ENCODE results near the gene MBL2.

The MBL2 gene

DNA sequence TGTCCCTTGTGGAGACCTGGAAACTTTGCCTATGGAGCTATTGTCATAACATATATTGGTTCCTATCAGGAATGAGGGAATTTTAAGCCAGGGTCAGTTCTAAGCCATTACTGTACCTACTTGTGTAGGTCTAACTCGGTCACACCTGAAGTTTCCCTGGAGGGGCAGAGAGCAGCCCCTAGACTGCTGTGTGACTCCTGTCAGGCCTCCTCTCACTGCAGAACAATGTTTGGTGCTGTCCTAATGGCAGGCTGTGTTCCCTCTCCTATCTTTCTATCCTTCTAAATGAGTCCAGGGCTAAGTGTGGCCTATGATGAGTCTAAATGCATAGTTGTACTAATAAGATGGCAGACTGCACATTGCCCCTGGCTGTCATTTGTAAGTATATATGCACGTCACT lies 14.2 kb downstream of the MBL2 start:
- TF ChIP-seq POLR2A (IDR thresholded peaks at IDR 0.05; ENCODE audit: low read depth, low read length): no peak
- DNase-seq (ENCODE audit: insufficient read length, low spot score): no peak
- no peak for FAIRE-seq

DNA sequence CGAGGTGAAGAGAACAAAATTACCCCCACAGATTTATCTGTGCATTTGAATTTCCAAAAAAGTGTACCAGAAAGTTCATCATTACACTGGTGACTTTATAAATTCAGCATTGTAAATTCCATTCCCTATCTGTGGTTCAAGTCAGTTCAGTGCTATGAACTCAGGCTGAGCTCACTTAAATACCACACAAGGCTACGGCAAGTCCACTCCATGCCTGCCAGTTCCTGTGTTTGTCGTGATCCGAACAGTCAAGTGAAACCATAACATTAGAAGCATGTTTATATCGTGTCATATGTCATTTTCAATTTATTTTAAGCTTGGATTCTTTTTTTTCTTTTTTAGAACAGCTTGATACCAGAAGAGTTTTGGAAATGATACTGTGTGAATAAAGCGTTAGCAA lies 14.8 kb downstream of the MBL2 start:
- no peak for FAIRE-seq
- no peak for TF ChIP-seq POLR2A (IDR thresholded peaks at IDR 0.05; ENCODE audit: low read depth, low read length)

DNA sequence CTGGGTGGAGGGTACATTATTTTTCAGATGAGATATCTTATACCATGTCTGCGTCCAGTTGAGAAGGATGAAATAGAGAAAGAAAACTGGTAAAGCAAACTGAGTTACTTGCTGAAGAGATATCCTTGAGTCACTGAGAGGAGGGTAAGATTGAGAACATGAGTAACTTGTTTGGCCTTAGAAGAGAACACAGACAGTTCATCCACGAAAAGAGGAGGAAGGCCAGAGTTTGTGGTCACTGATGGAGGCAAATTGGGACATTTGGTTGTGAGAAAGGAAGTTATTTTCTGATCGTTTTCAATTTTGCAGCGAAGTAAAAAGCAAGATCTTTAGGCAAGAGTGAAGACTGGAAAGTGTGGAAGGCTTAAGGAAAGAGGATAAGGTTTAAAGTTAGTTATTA lies 15.6 kb downstream of the MBL2 start:
- TF ChIP-seq POLR2A (IDR thresholded peaks at IDR 0.05; ENCODE audit: low read depth, low read length): no peak
- no peak for DNase-seq (ENCODE audit: insufficient read length, low spot score)
- FAIRE-seq: no peak

More for the DNA sequence above, 14.8 kb downstream of the MBL2 start:
- DNase-seq (ENCODE audit: insufficient read length, low spot score): no peak

DNA sequence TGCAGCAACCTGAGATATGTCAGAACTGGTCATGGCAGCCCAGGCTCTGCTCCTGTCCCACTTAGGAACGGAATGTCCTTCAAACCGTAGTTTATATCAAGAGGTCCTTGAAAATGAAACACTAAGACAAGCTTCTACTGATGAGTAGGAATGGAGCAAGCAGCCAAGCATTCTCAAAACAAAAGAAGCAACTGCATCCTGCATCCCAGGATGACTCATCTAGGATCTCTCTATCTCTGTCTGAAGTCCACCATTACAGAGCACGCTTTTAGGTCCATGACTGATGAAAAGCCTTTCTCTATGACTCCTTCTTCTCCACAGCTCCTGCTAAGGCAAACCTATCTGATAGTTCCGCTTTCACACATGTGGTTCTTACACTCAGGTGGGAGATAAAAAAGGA lies 16.3 kb downstream of the MBL2 start:
- TF ChIP-seq POLR2A (IDR thresholded peaks at IDR 0.05; ENCODE audit: low read depth, low read length): no peak
- DNase-seq (ENCODE audit: insufficient read length, low spot score) (no peak), FAIRE-seq (no peak)

DNA sequence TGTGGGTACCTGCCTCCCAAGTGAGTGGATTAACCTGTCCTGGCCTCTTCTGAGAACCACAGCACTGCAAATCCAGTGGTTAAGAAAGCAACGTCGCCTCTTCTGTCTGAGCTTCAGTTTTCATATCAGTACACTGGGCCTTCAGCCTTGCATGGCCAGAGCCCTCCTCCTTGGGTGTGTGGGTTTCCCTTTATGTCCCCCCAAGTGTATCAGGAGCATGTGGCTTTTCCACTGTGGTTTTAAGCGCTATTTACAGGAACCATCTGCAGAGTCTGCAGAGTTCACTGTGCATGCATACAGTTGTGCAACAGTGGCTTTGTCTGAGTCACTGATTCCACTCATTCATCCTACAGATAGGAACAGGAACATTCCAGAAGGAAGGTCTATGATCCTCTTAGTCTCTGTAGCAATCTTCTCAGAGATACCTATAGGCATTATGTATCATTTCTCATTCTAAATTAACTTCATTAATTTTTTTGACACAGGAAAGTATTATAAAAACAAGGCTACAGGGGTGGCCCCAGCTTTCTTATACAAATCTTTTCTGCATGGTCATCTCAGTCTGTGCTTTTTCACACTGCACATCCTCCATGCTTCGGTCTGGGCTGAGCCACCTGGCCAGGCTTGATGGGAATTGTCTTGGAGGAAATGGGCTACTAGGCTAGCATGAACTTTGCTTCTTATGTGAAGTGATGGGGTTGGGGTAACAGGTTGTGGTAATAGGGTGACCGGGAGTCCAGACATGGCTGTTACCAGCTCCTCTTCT lies 17.1 kb downstream of the MBL2 start:
- no peak for TF ChIP-seq POLR2A (IDR thresholded peaks at IDR 0.05; ENCODE audit: low read depth, low read length)
- DNase-seq (ENCODE audit: insufficient read length, low spot score): no peak
- no peak for FAIRE-seq

DNA sequence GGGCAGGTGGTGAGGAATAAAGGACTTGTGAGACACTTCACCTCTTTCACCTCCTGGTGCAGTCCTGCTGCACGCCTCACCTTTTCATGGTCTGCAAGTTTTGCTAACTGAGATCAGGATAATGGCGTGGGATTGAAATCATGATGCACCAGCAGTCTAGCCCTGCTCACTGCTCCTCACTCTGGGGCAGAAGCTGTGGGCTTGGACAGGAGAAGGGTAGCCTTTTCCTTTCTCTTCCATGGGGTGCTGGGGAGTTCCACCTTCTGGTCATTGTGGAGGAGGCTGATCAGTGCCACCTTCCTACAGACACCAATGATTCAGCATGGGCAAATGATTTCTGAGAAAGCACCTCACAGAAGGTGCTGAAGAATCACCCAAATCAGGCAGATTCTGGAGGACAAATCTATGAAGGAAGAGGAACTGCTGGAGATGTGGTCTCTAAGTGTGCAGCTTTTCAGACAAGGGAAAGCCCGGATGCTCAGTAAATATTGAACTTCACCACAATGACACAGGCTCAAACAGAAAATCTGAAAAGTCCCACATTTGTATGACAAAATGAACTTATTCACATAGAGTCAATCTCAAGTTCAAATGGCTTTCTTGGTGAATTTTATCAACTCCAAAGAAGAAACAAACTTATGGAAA lies 19.7 kb downstream of the MBL2 start:
- no peak for DNase-seq (ENCODE audit: insufficient read length, low spot score)
- TF ChIP-seq POLR2A (IDR thresholded peaks at IDR 0.05; ENCODE audit: low read depth, low read length): no peak
- FAIRE-seq: no peak

DNA sequence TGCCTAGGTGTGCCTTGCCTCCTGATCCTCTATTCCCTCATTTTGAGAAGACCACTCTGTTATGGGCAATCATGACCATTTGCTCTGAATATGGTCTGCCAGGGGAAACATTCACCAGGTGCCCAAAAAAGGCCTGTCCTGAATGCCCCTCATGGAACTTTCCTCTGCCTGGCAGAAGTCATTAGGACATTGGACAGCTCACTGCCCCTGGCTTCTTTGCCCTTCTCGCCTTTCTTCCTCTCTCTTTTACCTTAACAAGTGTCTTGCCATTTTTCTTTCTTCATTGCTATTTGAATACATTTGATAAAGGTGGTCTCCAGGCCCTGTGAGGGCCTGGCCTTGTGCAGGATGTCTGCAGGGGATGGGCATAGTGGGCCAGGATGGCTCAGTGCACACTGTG lies 20.3 kb downstream of the MBL2 start:
- TF ChIP-seq POLR2A (IDR thresholded peaks at IDR 0.05; ENCODE audit: low read depth, low read length): no peak

DNA sequence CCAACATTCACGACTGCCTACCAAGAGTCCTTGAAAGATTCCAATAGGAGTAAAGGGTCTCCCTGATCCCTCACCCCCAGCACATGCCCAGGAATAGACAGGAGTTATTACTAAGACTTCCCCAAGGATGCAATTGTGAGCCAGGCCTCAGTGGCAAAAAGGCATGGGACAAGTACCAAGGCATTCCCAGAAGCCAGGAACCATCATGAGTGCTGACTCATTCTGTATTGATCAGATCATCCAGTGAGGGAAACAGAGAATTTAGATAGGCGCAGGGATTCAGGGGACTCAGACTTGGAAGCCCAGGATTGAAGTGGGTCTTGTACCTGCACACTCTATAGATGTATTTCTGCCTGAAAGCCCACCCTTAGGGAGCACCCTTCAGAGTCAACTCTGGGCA lies 21.2 kb downstream of the MBL2 start:
- no peak for TF ChIP-seq POLR2A (IDR thresholded peaks at IDR 0.05; ENCODE audit: low read depth, low read length)
- FAIRE-seq: no peak
- DNase-seq (ENCODE audit: insufficient read length, low spot score): no peak

More for the DNA sequence above, 20.3 kb downstream of the MBL2 start:
- DNase-seq (ENCODE audit: insufficient read length, low spot score) (no peak), FAIRE-seq (no peak)

DNA sequence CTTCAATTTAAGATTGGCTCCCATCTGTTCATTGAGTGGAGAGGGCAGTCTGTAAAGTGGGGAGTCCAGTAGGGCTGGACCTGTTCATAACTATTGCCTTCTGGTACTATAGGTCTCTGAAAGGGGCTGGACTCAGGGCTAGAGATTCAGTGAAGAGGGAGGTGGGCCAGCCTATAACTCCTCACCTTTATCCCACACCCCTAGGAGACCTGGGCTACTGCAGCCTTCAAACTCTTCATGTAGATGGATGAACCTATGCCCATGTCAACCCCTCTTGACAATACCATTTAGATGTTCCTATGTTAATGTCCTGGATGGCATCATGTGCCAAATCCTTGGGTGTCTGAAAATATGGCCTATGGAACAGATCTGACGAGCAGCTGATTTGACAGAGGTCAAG lies 22.0 kb downstream of the MBL2 start:
- FAIRE-seq (no peak), DNase-seq (ENCODE audit: insufficient read length, low spot score) (no peak)
- no peak for TF ChIP-seq POLR2A (IDR thresholded peaks at IDR 0.05; ENCODE audit: low read depth, low read length)

DNA sequence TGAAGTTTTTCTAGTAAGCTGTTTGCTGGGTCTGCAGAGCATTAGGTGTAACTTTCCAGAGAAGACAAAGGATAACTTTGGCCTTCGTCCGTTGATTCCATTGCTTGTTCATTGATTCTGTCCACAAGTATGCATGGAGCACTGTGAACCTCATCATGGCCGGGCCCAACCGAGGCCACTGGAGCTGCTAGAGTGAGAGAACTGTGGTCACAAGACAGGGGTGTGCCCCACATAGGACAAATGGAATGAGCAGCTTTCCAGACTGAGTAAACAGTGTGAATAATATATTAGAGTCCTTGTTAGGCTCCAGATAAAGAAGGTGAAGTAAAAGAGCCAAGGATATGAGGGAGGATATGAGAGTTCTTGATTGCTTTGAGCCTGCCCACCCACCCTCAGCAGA lies 24.9 kb downstream of the MBL2 start:
- DNase-seq (ENCODE audit: insufficient read length, low spot score): no peak
- TF ChIP-seq POLR2A (IDR thresholded peaks at IDR 0.05; ENCODE audit: low read depth, low read length): no peak
- FAIRE-seq: no peak

DNA sequence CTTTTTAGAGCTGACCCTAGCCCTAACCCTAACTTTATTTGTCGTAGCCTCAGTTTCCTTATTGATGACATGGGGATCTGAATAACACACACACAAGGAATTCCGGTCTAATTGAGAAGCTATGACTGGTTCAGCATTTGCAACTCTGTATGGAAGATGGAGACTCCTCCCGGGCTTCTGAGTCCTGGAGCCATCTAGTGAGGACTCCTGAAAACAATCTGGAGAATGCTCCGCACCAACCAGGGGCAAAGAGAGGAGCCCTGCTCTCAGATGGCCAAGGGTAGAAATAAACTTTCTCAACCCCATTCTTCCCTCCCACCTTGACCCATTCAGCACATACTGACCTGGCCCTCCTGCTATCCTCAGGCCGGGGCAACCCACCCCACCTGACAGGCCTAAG lies 26.4 kb downstream of the MBL2 start:
- DNase-seq (ENCODE audit: insufficient read length, low spot score) (no peak), FAIRE-seq (no peak)
- TF ChIP-seq POLR2A (IDR thresholded peaks at IDR 0.05; ENCODE audit: low read depth, low read length): no peak

DNA sequence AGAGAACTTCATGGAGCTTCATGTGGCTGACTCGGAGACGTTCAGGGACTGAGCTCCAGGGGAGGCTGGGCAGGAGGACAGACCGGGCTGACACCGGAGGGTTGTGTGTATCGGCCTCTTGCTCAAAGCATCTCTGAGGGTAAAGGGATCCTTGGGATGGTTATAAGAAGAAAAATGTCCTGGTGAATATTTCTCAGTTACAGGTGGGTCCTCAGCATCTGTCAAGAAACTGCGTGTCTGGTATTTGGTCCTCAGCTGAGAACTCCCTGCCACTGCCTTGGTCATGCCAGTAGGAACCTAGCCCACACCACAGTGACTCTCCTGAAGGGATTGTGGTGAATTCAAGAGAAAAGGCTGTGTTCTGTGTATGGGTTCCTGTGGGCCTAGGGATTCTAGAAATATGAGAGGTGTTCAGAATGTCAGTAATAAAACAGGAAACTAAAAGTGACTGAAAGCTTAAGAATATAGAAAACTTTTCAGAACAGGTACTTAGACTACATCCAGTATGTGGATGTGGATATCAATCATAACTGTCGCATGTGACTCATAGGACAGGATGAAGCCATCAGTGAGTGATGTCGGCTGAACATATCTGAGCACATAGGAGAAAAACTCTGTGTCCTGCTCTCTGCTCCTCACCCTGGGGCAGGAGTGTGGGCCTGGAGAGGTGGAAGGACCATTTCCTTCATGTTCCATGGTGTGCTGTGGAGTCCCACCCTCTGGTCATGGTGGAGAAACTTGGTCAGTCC lies 28.4 kb downstream of the MBL2 start:
- no peak for FAIRE-seq
- DNase-seq (ENCODE audit: insufficient read length, low spot score): no peak
- TF ChIP-seq POLR2A (IDR thresholded peaks at IDR 0.05; ENCODE audit: low read depth, low read length): no peak

DNA sequence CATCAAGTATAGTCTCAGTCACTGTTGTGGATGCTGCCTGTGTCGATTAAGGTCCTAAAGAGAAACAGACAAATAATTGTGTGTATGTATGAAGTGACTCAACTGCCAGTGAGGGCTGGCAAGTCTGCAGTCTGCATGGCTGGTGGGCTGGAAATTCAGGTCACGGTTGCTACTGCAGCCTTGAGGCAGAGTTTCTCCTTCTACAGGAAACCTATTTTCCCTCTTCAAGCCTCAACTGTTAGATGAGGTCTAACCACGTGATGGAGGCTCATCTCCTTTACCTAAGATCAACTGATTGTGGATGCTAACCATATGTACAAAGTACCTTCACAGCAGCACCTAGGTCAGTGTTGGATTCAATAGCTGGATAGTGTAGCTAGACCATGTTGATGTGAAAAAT lies 29.9 kb downstream of the MBL2 start:
- no peak for FAIRE-seq
- DNase-seq (ENCODE audit: insufficient read length, low spot score): no peak
- no peak for TF ChIP-seq POLR2A (IDR thresholded peaks at IDR 0.05; ENCODE audit: low read depth, low read length)

DNA sequence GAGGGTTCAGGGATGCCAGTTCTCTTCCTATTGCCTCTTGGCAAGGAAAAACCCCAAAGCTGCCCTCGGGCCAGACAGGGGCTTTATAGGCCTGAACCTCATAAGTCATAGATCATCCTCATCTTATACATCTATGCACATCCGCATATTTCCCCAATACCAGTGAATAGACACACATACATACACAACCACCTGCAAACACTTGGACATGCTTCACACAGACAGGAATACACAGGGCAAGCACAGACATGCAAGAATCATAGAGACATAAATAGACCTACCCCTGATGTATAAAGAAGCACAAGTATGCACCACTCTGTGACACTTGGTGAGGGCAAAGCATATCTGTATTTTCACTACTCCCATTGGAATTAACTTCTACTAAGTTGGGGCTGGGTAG lies 30.7 kb downstream of the MBL2 start:
- DNase-seq (ENCODE audit: insufficient read length, low spot score) (no peak), FAIRE-seq (no peak)
- no peak for TF ChIP-seq POLR2A (IDR thresholded peaks at IDR 0.05; ENCODE audit: low read depth, low read length)

Measured in H54 (cell line).